ENCODE measurements around the gene HOXC6.

HOXC6 gene

GRCh38 chr12:54051874-54052437, 23.7 kb downstream of the HOXC6 start (continued):
- TF ChIP-seq ZNF600 (tag by site-specific recombination; IDR thresholded peaks at IDR 0.05) (no peak), ZNF501 (tag by site-specific recombination; IDR thresholded peaks at IDR 0.05) (peak; percentile 86), ZNF391 (tag by site-specific recombination; IDR thresholded peaks at IDR 0.05; ENCODE audit: borderline replicate concordance, low read depth) (peak; percentile 94), ZNF596 (tag by site-specific recombination; IDR thresholded peaks at IDR 0.05) (peak; percentile 76; the same call in 1 of the 2 replicates), BCL11B (tag by site-specific recombination; IDR thresholded peaks at IDR 0.05; ENCODE audit: low read depth) (peak; percentile 99), TCF7L2 (IDR thresholded peaks at IDR 0.05; ENCODE audit: borderline replicate concordance, low read depth, low read length) (peak; percentile 98), ZNF169 (tag by site-specific recombination; IDR thresholded peaks at IDR 0.05) (no peak), YY1 (tag by site-specific recombination; IDR thresholded peaks at IDR 0.05) (peak; percentile 65; the same call in 1 of the 2 replicates), ZNF112 (tag by site-specific recombination; IDR thresholded peaks at IDR 0.05) (no peak), ZSCAN4 (tag by site-specific recombination; IDR thresholded peaks at IDR 0.05) (peak; percentile 78), ZNF121 (tag by site-specific recombination; IDR thresholded peaks at IDR 0.05) (peak; percentile 73; the same call in 1 of the 2 replicates), EGR2 (tag by site-specific recombination; IDR thresholded peaks at IDR 0.05; ENCODE audit: low read depth) (peak; percentile 53; the same call in 1 of the 2 replicates), ZNF585B (tag by site-specific recombination; IDR thresholded peaks at IDR 0.05) (no peak), GLIS1 (tag by site-specific recombination; IDR thresholded peaks at IDR 0.05) (no peak), ZBTB26 (tag by site-specific recombination; optimal IDR thresholded peaks at IDR 0.05) (peak; percentile 40), OVOL3 (tag by site-specific recombination; IDR thresholded peaks at IDR 0.05) (peak; percentile 95), ZNF837 (tag by site-specific recombination; IDR thresholded peaks at IDR 0.05) (no peak), ZNF133 (tag by site-specific recombination; IDR thresholded peaks at IDR 0.05) (no peak), HOXD13 (CRISPR knock-in tag; IDR thresholded peaks at IDR 0.05; ENCODE audit: borderline replicate concordance) (peak; percentile 81), ZBTB49 (tag by site-specific recombination; IDR thresholded peaks at IDR 0.05; ENCODE audit: low read depth) (peak; percentile 74)

- Histone ChIP-seq H3K4me3 (ENCODE audit: low read depth, low read length) (no peak overlapping the region), H3K4me1 (ENCODE audit: control insufficient read depth, insufficient read depth, low read length) (peaks cover 68% of the 10 kb centered on the region), H3K27ac (ENCODE audit: extremely low read depth, low read depth, low read length) (peak overlapping the region; percentile 99), H3K36me3 (ENCODE audit: control insufficient read depth in 2 of 2, insufficient read depth in 1 of 2, low read length in 2 of 2) (peaks cover 4 to 26% of the 10 kb centered on the region in 2 experiments), H3K9me3 (ENCODE audit: control insufficient read depth, insufficient read depth, low read depth, low read length) (no peaks in the 10 kb centered on the region)
- POLR2A ChIA-PET, result interaction anchor here (0.7 to 3.3 kb wide), 6 partner anchors 12 to 427 kb away, joined by 4 to 18 read pairs (median 8); partner anchors contain the start of genes HOXC5 and HOXC8
- CTCF ChIA-PET, result interaction anchor here (0.6 to 2.1 kb wide), 11 partner anchors 8 to 327 kb away, joined by 3 to 12 read pairs (median 4); no protein-coding TSS in a partner anchor
- TF ChIP-seq FEZF1 (tag by site-specific recombination; IDR thresholded peaks at IDR 0.05) (no peak; the same call in 1 of the 2 replicates), ZNF248 (tag by site-specific recombination; IDR thresholded peaks at IDR 0.05) (no peak), ZNF18 (tag by site-specific recombination; IDR thresholded peaks at IDR 0.05) (peak; percentile 30), ZNF585B (tag by site-specific recombination; IDR thresholded peaks at IDR 0.05) (no peak), IKZF3 (tag by site-specific recombination; IDR thresholded peaks at IDR 0.05) (no peak), GLIS2 (tag by site-specific recombination; IDR thresholded peaks at IDR 0.05) (peak; percentile 95), ZEB2 (tag by site-specific recombination; IDR thresholded peaks at IDR 0.05) (0 out of 2 replicates have a peak, but pooled peaks have one; percentile 80), ZNF501 (tag by site-specific recombination; IDR thresholded peaks at IDR 0.05) (peak; percentile 17; the same call in 1 of the 2 replicates), EGR2 (tag by site-specific recombination; IDR thresholded peaks at IDR 0.05; ENCODE audit: low read depth) (peak; percentile 9), ZFP69B (tag by site-specific recombination; IDR thresholded peaks at IDR 0.05) (no peak), ELK4 (IDR thresholded peaks at IDR 0.05; ENCODE audit: borderline replicate concordance, low read depth, low read length) (no peak)
- TF ChIP-seq, protein P1, sequence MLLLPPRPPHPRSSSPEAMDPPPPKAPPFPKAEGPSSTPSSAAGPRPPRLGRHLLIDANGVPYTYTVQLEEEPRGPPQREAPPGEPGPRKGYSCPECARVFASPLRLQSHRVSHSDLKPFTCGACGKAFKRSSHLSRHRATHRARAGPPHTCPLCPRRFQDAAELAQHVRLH (tag by site-specific recombination; IDR thresholded peaks at IDR 0.05), result no peak
These were observed 24.3 kb downstream of the HOXC6 start for GRCh38 chr12:54052438-54053002.
